ENCODE results near the gene RCBTB2.

Gene RCBTB2

GRCh38 chr13:48542581-48543341 is 9.9 kb upstream of the RCBTB2 start:
- DNase-seq (ENCODE audit: low read depth): no peak
- in situ Hi-C loops (cut with HindIII; ENCODE audit: low sequenced_read_pairs): no loop called here
- no peak overlapping the region for H3K4me3 ChIP-seq (ENCODE audit: low read depth, low read length)
- TF ChIP-seq CTCF (IDR thresholded peaks at IDR 0.05; ENCODE audit: low read depth, low read length, missing control alignments): peak; percentile 9

- H3K4me3 ChIP-seq (ENCODE audit: low read depth, low read length): no peak overlapping the region
- in situ Hi-C loops (cut with HindIII; ENCODE audit: low sequenced_read_pairs): no loop called here
- DNase-seq (ENCODE audit: low read depth): no peak
- no peak for TF ChIP-seq CTCF (IDR thresholded peaks at IDR 0.05; ENCODE audit: low read depth, low read length, missing control alignments)
Measured at GRCh38 chr13:48542138-48542537, 9.3 kb upstream of the RCBTB2 start.

GRCh38 chr13:48539550-48539949 is 6.7 kb upstream of the RCBTB2 start:
- H3K4me3 ChIP-seq (ENCODE audit: low read depth, low read length): no peak overlapping the region
- no peak for DNase-seq (ENCODE audit: low read depth)
- in situ Hi-C loops (cut with HindIII; ENCODE audit: low sequenced_read_pairs): no loop called here
- TF ChIP-seq CTCF (IDR thresholded peaks at IDR 0.05; ENCODE audit: low read depth, low read length, missing control alignments): no peak

GRCh38 chr13:48536621-48537250 is 3.9 kb upstream of the RCBTB2 start:
- H3K4me3 ChIP-seq (ENCODE audit: low read depth, low read length): no peak overlapping the region
- DNase-seq (ENCODE audit: low read depth): no peak
- TF ChIP-seq CTCF (IDR thresholded peaks at IDR 0.05; ENCODE audit: low read depth, low read length, missing control alignments): no peak
- in situ Hi-C loops (cut with HindIII; ENCODE audit: low sequenced_read_pairs): no loop called here

- in situ Hi-C loops (cut with HindIII; ENCODE audit: low sequenced_read_pairs): no loop called here
- TF ChIP-seq CTCF (IDR thresholded peaks at IDR 0.05; ENCODE audit: low read depth, low read length, missing control alignments): no peak
- DNase-seq (ENCODE audit: low read depth): no peak
- H3K4me3 ChIP-seq (ENCODE audit: low read depth, low read length): no peak overlapping the region
Measured at GRCh38 chr13:48535766-48536165, 2.9 kb upstream of the RCBTB2 start.

GRCh38 chr13:48534911-48535501 is 2.1 kb upstream of the RCBTB2 start:
- in situ Hi-C loops (cut with HindIII; ENCODE audit: low sequenced_read_pairs): no loop called here
- no peak for TF ChIP-seq CTCF (IDR thresholded peaks at IDR 0.05; ENCODE audit: low read depth, low read length, missing control alignments)
- H3K4me3 ChIP-seq (ENCODE audit: low read depth, low read length): no peak overlapping the region
- no peak for DNase-seq (ENCODE audit: low read depth)

All from astrocyte of the cerebellum (primary cell).